Stimulated activated CD8-positive, alpha-beta memory T cell treated with anti-CD3 and anti-CD28 coated beads, Interleukin-4, amount 100 ng/mL, for 24 hours (primary cell): ENCODE data around the gene TNPO3.
A peak's percentile ranks its signal among the peaks of the same experiment; 100 is the strongest.

Experiments used
- DNase-seq: peaks from one replicate; pipeline ENCODE4 v3.0.0-alpha.2; 2020; ENCODE audit warnings: low read depth

The TNPO3 gene

DNA sequence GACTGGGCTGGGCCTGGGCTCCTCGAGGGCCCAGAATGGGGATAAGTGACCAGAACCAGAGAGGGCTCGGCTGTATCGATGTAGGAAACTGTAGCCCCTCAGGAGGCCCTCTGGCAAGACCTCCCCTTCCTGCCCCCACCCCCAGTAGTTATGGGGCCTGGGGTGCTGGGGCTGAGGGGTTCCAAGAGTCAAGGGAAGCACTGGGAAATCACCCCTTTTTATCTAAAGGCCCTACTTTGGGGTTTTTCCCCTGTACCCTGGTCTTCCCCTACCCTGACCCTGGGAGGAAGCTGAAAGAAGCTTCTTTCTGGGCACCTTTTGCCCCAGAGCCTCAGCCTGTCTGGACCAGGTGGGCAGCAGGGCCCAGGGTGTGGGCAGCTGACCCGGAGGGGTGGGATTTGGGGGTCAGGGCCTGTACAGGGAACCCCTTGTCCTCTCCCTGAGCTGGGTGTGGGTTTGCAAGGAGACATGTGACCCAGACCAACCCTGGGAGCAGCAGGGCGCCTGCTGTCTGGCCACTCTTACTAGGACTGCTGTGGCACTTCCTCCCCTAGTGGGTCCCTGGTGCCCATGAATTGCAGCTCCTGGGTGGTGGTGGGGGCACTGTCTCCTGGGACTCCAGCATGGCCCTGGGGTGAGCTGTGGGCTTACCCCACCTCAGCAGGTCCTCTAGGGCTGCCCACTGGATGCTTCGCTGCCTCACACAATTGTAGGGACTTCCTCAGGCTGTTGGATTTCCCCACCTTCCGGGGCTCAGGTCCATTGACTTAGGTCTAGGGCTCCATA lies 115.6 kb downstream of the TNPO3 start:
- no peak for DNase-seq

- no peak for DNase-seq
These were observed 116.3 kb downstream of the TNPO3 start for GRCh38 chr7:128938544-128939074.

DNA sequence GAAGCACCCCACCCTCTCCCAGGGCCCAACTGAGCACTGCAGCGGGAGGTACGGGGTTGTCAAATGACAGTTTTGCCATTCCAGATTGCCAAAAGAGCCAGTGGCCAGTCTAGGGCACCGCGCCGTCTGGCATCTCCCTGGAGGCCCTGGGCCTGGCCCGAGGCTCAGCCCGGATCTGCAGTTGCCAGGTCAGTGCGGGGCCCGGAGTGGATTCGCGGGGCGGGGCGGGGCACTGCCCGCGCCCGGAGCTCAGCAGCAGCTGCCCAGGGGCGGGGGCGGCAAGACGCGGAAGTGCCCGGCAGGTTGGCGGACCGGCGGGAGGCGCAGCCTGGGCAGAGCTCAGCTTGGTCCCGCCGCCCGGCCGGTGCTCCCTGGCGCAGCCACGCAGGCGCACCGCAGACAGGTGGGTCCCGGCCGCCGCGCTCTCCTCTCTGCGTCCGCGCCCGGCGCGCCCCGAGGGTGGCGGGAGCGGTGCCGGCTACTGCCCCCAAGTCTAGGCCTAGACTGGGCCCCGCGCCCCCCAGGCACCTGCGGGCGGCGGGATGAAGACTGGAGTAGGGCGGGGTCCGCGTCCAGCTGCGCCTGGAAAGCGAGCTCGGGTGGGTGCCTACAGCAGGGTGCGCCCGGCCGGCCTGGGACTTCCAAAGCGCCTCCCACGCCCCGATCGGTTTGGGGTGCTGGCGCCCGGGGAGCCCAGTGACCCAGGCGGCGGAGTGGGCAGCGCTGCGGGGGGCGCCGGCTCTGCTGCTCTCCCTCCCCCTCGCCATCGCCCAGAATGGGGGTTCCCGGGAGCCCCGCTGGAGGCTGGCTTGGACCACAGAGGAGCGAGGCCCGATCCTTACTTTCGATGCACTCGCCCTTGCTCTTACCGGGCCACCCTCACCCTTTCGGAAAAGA lies 117.0 kb downstream of the TNPO3 start, which contains the start of gene IRF5:
Gene IRF5 (plus strand): TSS at position 281 of the 897 bp plus-strand sequence. CDS start 4,155 bp downstream, outside the sequence.
- DNase-seq: no peak

DNA sequence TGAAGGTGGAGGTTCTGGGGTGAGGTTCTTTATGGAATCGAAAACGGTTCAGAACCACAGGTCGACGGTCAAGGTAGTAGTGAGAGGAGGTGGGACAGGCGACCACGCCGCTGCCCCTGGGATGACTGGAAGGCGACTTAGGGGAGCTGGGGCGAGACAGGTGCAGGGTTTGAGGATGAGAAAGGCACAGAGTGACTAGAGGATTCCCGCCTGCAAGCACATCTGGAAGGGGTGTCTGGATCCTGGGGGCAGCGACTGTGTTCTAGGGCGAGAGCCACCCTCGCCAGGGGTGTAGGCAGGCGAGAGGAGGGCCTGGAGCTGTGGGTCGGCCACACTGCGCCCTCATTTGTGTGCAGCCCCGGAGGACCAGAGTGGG lies 117.7 kb downstream of the TNPO3 start:
- no peak for DNase-seq

DNA sequence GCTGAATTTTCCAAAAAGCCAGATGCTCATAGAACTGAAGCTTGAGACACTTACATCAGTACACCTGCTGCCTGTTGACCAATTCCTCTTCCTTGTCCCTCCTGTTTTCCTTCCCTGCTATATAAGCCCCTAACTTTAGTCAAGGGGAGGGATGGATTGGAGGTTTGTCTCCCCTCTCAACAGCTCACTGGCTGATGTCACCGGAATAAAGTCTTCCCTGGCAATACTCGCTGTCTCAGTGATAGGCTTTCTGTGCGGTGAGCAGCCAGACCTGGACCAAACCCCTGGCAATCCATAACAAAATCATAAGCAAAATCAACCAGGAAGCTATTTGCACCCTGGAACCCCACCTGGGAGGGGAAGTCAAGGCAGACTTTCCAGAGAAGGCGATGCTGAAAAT lies 118.1 kb downstream of the TNPO3 start:
- DNase-seq: no peak

DNA sequence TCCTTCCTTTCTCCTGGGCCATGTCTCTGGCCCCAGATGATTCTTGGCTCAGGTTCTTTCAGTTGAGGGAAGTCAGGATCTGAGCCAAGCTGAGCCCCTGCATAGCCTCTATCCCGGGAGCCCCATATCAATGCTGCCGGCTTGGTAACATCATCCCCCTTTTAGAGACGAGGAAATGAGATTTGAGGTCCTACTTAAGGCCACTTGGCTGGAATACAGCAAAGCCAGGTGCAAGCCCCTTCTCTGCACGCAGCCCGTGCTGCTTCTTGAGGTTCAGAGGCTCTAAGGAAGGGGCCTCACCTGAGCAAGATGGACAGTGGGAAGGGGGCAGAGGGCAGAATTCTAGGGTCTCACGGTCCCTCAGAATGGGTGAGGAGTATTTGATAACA lies 119.6 kb downstream of the TNPO3 start:
- no peak for DNase-seq

DNA sequence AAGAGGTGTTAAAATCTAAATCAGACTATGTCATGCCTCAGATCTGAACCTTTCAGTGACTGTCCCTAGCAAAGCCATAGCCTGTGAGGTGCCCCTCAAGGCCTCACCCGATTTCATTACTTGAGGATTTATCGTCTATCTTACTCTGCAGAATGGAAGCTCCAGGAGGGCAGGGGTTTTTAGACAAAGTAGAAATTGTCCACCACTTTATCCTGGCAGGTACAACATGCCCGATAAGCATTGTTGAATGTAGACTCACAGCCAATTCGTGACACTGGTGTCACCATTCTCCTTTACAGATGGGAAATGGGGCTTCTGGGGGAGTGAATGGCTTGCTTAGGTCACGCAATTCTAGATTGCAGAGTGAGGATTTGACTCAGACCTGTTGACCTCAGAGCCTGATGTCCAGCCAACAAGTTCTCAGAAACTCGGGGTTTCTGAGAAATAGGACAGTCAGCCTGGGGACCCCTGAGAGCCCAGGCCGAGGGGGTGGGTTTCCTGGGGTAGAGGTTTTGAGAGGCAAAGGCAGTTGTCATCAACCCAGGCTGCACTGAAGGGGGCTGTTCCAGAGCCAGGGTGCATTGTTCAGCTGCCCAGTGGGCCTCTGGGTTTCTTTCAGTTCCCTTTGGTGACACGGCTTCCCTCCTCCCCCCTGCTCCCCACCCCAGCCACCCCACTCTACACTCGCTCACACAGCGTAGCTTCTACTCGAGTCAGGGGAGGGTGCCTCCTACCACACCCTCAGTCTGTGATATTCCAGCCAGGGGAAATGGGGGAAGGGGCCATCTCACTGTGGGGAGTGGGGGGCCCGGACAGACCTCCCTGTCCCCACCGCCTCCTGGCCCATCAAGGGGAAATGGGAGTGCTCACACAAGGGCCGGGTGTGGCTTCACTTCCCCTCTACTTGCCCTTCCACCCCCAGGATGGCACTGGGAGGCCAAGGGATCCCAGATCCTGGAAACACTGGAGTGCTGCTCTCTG lies 120.3 kb downstream of the TNPO3 start:
- no peak for DNase-seq

DNA sequence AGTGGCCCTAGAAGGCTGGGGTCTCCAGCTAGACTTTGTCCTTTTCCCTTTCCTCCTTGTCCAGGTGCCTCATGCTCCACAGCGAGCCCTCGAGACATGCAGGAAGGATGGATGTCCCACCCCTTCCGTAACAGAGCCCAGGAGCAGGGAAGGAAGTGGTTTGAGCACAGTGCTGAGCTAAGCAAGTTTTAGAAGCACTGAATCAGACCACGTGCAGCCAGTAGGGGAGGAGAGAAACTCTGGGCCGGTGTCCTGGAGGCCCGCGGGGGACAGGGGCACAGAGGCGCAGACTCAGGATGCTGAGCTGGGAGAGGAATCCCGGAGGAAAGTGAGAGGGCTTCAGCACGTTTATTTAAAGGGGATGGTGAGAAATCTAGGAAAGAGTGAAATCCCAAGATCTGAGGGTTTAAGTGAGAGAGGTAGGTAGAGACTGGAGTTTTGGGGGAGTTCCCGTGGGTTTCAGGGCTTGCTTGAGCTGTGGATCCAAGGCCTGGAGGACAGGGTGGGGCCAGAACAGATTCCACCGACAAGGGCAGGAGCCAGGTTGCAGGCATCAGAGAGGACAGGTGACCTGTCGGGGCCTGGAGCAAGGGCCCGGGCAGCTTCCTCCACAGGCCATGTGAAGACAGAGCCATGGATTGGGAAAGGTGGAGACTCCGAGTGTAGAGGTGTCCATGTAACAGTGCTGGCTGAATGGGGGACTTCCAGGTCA lies 121.6 kb downstream of the TNPO3 start:
- DNase-seq: peak; percentile 17

GRCh38 chr7:128932862-128933179 lies 122.1 kb downstream of the TNPO3 start:
- DNase-seq: no peak

DNA sequence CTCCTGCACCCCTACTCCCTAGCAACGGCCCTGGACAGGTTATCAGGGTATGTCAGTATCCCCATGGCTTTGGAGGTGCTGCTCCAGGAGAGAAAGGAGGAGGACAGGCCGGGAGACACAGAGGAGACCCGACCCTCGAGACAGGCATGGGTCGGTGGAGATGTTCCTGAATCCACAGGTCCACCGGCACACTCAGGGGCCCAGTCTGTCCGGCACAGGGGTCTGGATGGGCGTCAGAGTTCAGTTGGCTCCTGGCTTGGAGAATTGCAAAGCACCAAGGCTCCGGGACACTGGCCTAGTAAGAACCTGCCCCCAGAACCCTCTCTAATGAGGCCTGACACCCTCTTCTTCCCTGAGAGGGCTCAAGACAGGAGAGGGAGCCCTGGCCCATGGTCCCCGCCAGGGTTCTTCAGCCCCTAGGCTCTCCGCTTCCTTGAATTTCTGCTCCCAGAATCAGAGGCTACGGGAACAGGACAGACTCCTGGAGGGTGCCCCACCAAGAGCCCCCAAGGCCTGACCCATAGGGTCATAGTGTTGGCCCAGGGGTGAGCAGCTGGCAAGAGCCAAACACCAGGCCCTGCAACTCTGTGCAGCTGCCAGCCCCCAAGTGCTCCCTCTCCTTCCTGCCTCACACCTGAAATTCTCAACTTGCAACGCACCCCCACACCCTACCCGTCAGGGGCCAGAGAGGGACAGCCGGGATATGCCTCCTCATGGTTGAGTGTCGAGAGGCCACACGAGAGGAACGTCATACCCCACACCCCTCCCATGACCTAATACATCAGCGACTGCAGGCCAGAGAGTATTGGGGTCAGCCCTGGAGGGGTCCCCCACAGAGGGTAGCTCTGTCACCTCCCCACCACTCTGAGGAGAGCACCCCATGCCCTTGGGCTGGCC lies 122.7 kb downstream of the TNPO3 start:
- no peak for DNase-seq

GRCh38 chr7:128931190-128931798 lies 123.6 kb downstream of the TNPO3 start:
- DNase-seq: no peak

DNA sequence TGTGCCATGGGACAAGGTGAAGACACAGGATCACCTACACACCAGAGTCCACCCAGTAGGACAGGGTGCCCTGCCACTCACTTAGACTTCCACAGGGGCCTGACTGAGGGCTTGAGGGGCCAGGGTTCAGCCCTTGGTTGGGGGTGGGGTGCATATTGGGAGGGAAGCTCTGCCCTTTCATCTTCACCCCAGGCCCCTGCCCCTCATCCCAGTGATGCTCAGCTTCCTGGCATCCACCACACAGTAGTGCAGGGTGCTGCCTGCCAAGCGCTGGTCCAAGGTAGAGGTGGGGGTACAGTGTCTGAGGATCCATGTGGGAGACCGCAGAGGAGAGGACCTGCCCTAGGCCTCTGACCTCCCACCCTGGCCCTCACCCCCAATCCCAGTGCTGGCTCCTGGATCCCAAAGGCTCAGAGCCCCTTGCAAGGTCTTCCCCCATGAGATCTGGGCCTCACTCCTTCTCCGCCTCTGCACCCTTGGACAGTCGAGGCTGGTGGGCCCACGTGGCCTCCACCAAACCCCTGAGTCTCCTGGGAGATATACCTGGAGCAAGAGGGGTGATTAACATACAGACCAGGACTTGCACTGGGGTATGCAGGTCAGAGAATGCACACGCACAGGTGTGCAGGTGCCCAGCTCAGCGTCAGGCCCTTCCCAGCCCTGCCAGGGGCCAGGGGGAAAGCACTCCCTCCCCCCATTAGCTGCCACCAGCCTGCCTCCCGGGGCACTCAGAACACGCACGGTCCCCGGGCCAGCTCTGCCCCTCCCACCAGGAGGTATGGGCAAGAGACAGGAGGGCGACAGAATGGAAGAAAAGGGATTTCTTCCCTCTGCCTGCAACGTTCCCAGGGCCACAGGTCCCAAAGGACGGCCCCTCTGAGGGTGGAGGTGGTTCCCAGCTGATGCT lies 125.8 kb downstream of the TNPO3 start:
- DNase-seq: no peak

- no peak for DNase-seq
These were observed 126.6 kb downstream of the TNPO3 start for GRCh38 chr7:128928159-128928813.

- DNase-seq: no peak
These were observed 130.0 kb downstream of the TNPO3 start for GRCh38 chr7:128924707-128925588.

GRCh38 chr7:128923411-128923800 lies 131.5 kb downstream of the TNPO3 start:
- no peak for DNase-seq

DNA sequence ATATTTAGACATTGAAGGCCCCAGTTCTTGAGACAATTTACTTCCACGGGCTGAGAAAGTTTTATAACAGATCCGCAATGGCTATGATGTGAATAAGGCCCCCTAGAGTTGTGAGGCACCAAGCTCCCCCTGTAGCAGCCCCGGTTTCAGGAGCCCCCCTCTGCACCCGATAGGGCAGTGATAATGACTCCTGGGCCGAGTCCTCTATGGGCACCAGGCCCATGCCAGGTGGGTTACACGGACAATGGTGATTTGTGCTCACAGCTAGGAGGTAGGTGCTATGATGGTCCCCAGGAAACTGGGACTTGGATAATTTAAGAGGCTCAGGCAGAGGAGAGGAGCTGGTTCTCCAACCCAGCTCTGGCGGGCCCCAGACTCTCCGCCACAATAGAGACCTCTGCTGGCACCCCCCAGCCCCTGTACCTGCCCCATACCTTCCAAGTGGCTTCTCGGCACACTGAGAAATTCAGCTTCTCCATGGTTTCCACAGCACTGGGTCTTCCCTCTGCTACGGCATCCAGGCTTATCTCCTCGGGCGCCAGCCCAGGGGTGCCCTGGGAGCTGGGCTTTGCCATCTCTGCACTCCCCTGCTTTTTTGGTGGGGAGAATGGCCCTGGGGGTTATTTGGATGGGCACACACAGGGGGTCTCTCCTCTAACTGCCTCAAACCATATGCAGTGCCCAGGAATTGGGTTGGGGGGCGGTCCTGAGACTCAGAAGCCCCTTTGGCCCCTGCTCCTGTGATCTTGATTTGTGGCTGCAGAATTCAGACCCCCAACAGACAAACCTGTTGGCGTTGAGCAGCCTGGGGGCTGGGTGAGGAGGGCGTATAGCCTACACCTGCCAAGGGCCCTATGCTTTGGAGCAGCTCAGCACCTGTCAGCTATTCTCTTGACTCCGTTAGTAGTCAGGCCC lies 132.2 kb downstream of the TNPO3 start:
- DNase-seq: no peak
